CD14-positive monocyte (primary cell): ENCODE data around the gene NTN4. TPM values are rescaled to one million over a fixed set of nuclear protein-coding genes. Genes with fewer than 3 reads are reported as not detected.

Experiments used
- DNase-seq, 3 donors: peaks; one replicate each; pipeline ENCODE4 v3.0.0-alpha.2; 2011 to 2022
- H2AFZ ChIP-seq: 2 replicates; pipeline ENCODE4 v1.6.0; 2012; ENCODE audit warnings: mild to moderate bottlenecking, low read depth, low read length, inconsistent platforms; ENCODE audit not compliant: insufficient read depth, poor library complexity, severe bottlenecking
- H3K27ac ChIP-seq, 2 donors: 1 replicate in 1 of 2; 2 replicates in 1 of 2; pipeline ENCODE4 v1.5.1; 2012 to 2013; ENCODE audit warnings: low read length in 2 of 2, control low read depth in 1 of 2, inconsistent platforms in 1 of 2, low read depth in 1 of 2, mild to moderate bottlenecking in 1 of 2
- H3K27me3 ChIP-seq, 2 donors: one replicate each; pipeline versions ENCODE4 v1.6.0 to v1.6.1; 2011 to 2013; ENCODE audit warnings: low read length in 2 of 2; ENCODE audit not compliant: control insufficient read depth in 2 of 2, insufficient read depth in 2 of 2
- H3K36me3 ChIP-seq, 2 donors: replicated peaks in 1 of 2; 1 replicate in 1 of 2; 2 replicates in 1 of 2; pipeline versions ENCODE4 v1.5.1 to v1.6.1; 2012 to 2013; ENCODE audit warnings: low read length in 2 of 2, control low read depth in 1 of 2, inconsistent platforms in 1 of 2, mild to moderate bottlenecking in 1 of 2; ENCODE audit not compliant: insufficient read depth in 2 of 2, control insufficient read depth in 1 of 2
- H3K4me1 ChIP-seq, 2 donors: 1 replicate in 1 of 2; 2 replicates in 1 of 2; pipeline versions ENCODE4 v1.5.1 to v1.6.1; 2012 to 2013; ENCODE audit warnings: low read length in 2 of 2, control low read depth in 1 of 2, inconsistent platforms in 1 of 2, mild to moderate bottlenecking in 1 of 2, moderate library complexity in 1 of 2; ENCODE audit not compliant: insufficient read depth in 2 of 2, control insufficient read depth in 1 of 2
- H3K4me2 ChIP-seq: replicated peaks from 2 replicates; pipeline ENCODE3; 2012; ENCODE audit warnings: low read length, moderate library complexity, mild to moderate bottlenecking; ENCODE audit not compliant: poor library complexity, severe bottlenecking; ENCODE audit errors: extremely low read depth
- H3K4me3 ChIP-seq, 3 experiments: fragments of 200-600 bp in 1 of 3; sonication (generic) in 1 of 3; replicated peaks in 1 of 3; 1 replicate in 2 of 3; 2 replicates in 1 of 3; pipeline ENCODE4 v1.5.1; 2011 to 2013; ENCODE audit warnings: low read length in 3 of 3, mild to moderate bottlenecking in 3 of 3, control low read depth in 2 of 3, low read depth in 2 of 3, inconsistent platforms in 1 of 3, moderate library complexity in 1 of 3
- H3K79me2 ChIP-seq: 2 replicates; pipeline ENCODE4 v1.6.0; 2012; ENCODE audit warnings: mild to moderate bottlenecking, control low read depth, inconsistent platforms, low read length, moderate library complexity; ENCODE audit not compliant: insufficient read depth
- H3K9ac ChIP-seq: 2 replicates; pipeline ENCODE4 v1.6.0; 2017; ENCODE audit warnings: low read length, mild to moderate bottlenecking; ENCODE audit not compliant: insufficient read depth, poor library complexity, severe bottlenecking
- H3K9me3 ChIP-seq, 2 donors: replicated peaks in 1 of 2; 1 replicate in 1 of 2; 2 replicates in 1 of 2; pipeline versions ENCODE4 v1.5.1 to v1.6.1; 2012 to 2013; ENCODE audit warnings: low read length in 2 of 2, control low read depth in 1 of 2; ENCODE audit not compliant: control insufficient read depth in 1 of 2, insufficient read depth in 1 of 2
- H4K20me1 ChIP-seq: 2 replicates; pipeline ENCODE4 v1.6.0; 2012; ENCODE audit warnings: mild to moderate bottlenecking, low read length, control low read depth, moderate library complexity; ENCODE audit not compliant: insufficient read depth
- H3K27ac Mint-ChIP-seq, 7 donors: one replicate each; pipeline ENCODE4 v1.8.0; 2020; ENCODE audit warnings: mild to moderate bottlenecking in 7 of 7, mixed read lengths in 7 of 7, moderate library complexity in 6 of 7, inconsistent platforms in 2 of 7
- H3K27me3 Mint-ChIP-seq, 3 donors: one replicate each; pipeline ENCODE4 v1.8.0; 2021 to 2022; ENCODE audit warnings: low read depth in 3 of 3, mild to moderate bottlenecking in 3 of 3, mixed read lengths in 3 of 3, moderate library complexity in 3 of 3, inconsistent platforms in 1 of 3
- H3K36me3 Mint-ChIP-seq, 2 donors: one replicate each; pipeline ENCODE4 v1.8.0; 2020; ENCODE audit warnings: mixed read lengths in 2 of 2, inconsistent platforms in 1 of 2, mild to moderate bottlenecking in 1 of 2
- H3K4me1 Mint-ChIP-seq: one replicate; pipeline ENCODE4 v1.8.0; 2020; ENCODE audit warnings: mild to moderate bottlenecking, mixed read lengths
- H3K4me3 Mint-ChIP-seq, 2 donors: one replicate each; pipeline ENCODE4 v1.8.0; 2020; ENCODE audit warnings: mild to moderate bottlenecking in 2 of 2, mixed read lengths in 2 of 2, moderate library complexity in 1 of 2
- H3K9me3 Mint-ChIP-seq, 7 donors: one replicate each; pipeline ENCODE4 v1.8.0; 2020 to 2022; ENCODE audit warnings: mixed read lengths in 7 of 7, mild to moderate bottlenecking in 6 of 7, moderate library complexity in 6 of 7, inconsistent platforms in 2 of 7
- CTCF ChIP-seq: fragments of 200-600 bp; IDR thresholded peaks from one replicate; pipeline ENCODE4 v1.8.0; 2022; ENCODE audit warnings: antibody characterized with exemption, mild to moderate bottlenecking
- WGBS: methylation state at CpG from one replicate; pipeline ENCODE4 v1.1.5; 2013; ENCODE audit warnings: missing lambda C conversion rate; ENCODE audit not compliant: insufficient coverage; 5-methylcytosine and 5-hydroxymethylcytosine counted together
- intact Hi-C, 2 donors: fragments of 100-400 bp; cut with micrococcal nuclease; formaldehyde crosslinking; loops; one replicate each; pipeline versions ENCODE4 v1.15.0 to v1.15.1; 2023
- polyA plus RNA-seq, 3 donors: library from polyadenylated mRNA; depleted of rRNA in 1 of 3; unstranded in 2 of 3; stranded (reverse) in 1 of 3; fragments of 300-500 nt in 2 of 3; fragments of >200 nt in 1 of 3; fragmentation: Illumina TruSeq in 2 of 3; gene quantifications; 1 replicate in 2 of 3; 2 replicates in 1 of 3; pipeline ENCODE4 v1.2.3, GENCODE V29; 2012 to 2021

The NTN4 gene
- polyA plus RNA-seq, 3 donors: not detected

GRCh38 chr12:95810411-95810810 lies 19.8 kb upstream of the NTN4 start:
- Mint-ChIP-seq H3K4me3 (no peak overlapping the region), H3K27me3 (peaks cover 6 to 16% (median 11%) of the 10 kb centered on the region in 3 donors), H3K4me1 (no peaks in the 10 kb centered on the region), H3K36me3 (no peaks in the 10 kb centered on the region), H3K27ac (no peak overlapping the region), H3K9me3 (peaks cover 0 to 4% (median 0%) of the 10 kb centered on the region in 7 donors)
- DNase-seq: no peak
- WGBS: no CpG with 5 or more reads among the region's 2 CpGs
- Histone ChIP-seq H3K9ac (no peak overlapping the region), H3K4me1 (no peaks in the 10 kb centered on the region), H2AFZ (no peak overlapping the region), H3K36me3 (no peaks in the 10 kb centered on the region), H4K20me1 (no peaks in the 10 kb centered on the region), H3K27me3 (peaks cover 2 to 8% of the 10 kb centered on the region in 2 donors), H3K9me3 (no peaks in the 10 kb centered on the region), H3K27ac (no peak overlapping the region), H3K4me2 (no peak overlapping the region), H3K79me2 (no peaks in the 10 kb centered on the region), H3K4me3 (no peak overlapping the region)
- TF ChIP-seq CTCF: no peak
- intact Hi-C loops: no loop called here

- no peaks in the 10 kb centered on the region for H3K79me2 ChIP-seq
- H3K9me3 ChIP-seq: no peaks in the 10 kb centered on the region
- H3K36me3 ChIP-seq: no peaks in the 10 kb centered on the region
- H3K4me1 ChIP-seq: no peaks in the 10 kb centered on the region
- intact Hi-C loops: no loop called here
- H3K4me3 ChIP-seq: no peak overlapping the region
- Mint-ChIP-seq H3K27ac (no peak overlapping the region), H3K36me3 (no peaks in the 10 kb centered on the region), H3K9me3 (peaks cover 0 to 4% (median 0%) of the 10 kb centered on the region in 7 donors), H3K4me1 (no peaks in the 10 kb centered on the region), H3K4me3 (no peak overlapping the region), H3K27me3 (peaks cover 5 to 15% (median 13%) of the 10 kb centered on the region in 3 donors)
- H4K20me1 ChIP-seq: no peaks in the 10 kb centered on the region
- DNase-seq: no peak
- H3K27ac ChIP-seq: no peak overlapping the region
- H2AFZ ChIP-seq: no peak overlapping the region
- H3K4me2 ChIP-seq: no peak overlapping the region
- H3K27me3 ChIP-seq: peaks cover 4 to 11% of the 10 kb centered on the region in 2 donors
- no peak overlapping the region for H3K9ac ChIP-seq
- no peak for TF ChIP-seq CTCF
- 96% methylated on average over 4 of the region's 7 CpGs for WGBS
Observed at GRCh38 chr12:95809000-95809680, 18.6 kb upstream of the NTN4 start.
